Memory B cell (primary cell): ENCODE results near the gene TNKS1BP1.
"Not testable (repeated sequence)": the region's sequence is repeated elsewhere in the genome, so short reads cannot be mapped to it uniquely, and the experiment has no call there.

Source experiments
- ATAC-seq: fragments of 150-1000 bp; cut with Tn5 transposase; 2 replicates; pipeline ENCODE4 v1.10.0; 2021; ENCODE audit warnings: low read depth, mild to moderate bottlenecking, moderate library complexity
- DNase-seq, 2 donors: peaks; one replicate each; pipeline ENCODE4 v3.0.0; 2022; ENCODE audit warnings: low spot score in 2 of 2
- H3K27ac Mint-ChIP-seq: one replicate; pipeline ENCODE4 v1.8.0; 2022; ENCODE audit warnings: mild to moderate bottlenecking, moderate library complexity, mixed read lengths
- H3K27me3 Mint-ChIP-seq: one replicate; pipeline ENCODE4 v1.8.0; 2022; ENCODE audit warnings: mixed read lengths
- H3K36me3 Mint-ChIP-seq: one replicate; pipeline ENCODE4 v1.8.0; 2022; ENCODE audit warnings: mild to moderate bottlenecking, mixed read lengths
- H3K4me1 Mint-ChIP-seq: one replicate; pipeline ENCODE4 v1.8.0; 2022; ENCODE audit warnings: mixed read lengths
- H3K4me3 Mint-ChIP-seq: one replicate; pipeline ENCODE4 v1.8.0; 2022; ENCODE audit warnings: mild to moderate bottlenecking, moderate library complexity, mixed read lengths
- H3K9me3 Mint-ChIP-seq: one replicate; pipeline ENCODE4 v1.8.0; 2022; ENCODE audit warnings: mixed read lengths

TNKS1BP1 gene

DNA sequence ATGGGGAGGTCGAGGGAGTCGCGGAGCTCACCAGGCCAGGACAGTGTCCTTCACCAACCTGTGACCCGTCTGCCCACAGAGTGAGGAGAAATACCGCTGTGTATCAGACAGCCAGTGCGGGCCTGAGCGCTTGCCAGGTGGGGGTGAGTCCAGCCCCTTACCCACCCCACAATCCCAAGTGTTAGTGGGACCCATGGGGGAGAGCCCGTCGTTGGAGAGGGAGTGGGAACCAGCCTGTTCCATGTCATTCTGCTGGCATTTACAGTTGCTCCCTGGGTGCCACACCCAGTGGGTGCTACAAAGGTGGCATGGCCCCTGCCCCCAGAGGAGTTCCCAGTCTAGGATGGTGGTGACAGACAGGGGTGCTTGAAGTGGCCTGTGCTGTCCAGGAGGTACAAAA is 22.6 kb upstream of the TNKS1BP1 start:
- H3K36me3 Mint-ChIP-seq = peaks cover 3% of the 10 kb centered on the region
- H3K4me1 Mint-ChIP-seq = peaks cover 5% of the 10 kb centered on the region

DNA sequence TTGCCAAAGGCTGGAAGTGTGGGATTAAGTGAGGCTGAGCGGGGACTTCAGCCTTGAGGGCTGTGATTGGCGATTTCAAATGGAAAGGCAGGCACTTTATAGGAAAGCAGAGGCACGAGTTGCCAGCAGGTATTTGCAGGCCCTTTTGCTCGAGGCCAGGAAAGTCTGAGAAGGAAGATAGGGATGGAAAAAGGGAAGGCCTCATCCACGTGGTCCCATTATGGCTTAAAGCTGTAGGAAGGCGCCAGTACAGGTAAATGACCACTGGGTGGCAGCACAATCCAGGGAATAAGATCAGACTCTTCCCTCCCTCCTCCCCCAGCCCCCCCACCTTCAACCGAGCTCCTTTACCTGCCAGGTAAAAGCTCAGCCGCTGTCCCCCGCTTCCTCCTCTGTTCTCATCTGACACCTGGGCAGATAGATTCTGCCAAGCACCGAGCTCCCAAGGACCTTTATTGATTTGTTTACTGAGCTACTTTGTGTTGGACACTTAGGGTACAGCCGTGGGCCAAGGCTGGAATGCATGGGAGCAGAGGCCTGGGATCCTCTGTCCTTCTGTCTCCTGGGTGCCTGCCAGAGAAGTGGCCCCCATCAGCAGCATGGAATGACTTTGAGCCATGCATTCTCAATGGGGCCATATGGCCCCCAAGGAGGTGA is 20.9 kb upstream of the TNKS1BP1 start:
- peak; percentile 82 for ATAC-seq

More for the DNA sequence above, 22.6 kb upstream of the TNKS1BP1 start:
- H3K27me3 Mint-ChIP-seq = peaks cover 8% of the 10 kb centered on the region
- no peak overlapping the region for H3K27ac Mint-ChIP-seq
- DNase-seq = no peak
- H3K9me3 Mint-ChIP-seq = peaks cover 5% of the 10 kb centered on the region
- H3K4me3 Mint-ChIP-seq = no peak overlapping the region
- no peak for ATAC-seq

DNA sequence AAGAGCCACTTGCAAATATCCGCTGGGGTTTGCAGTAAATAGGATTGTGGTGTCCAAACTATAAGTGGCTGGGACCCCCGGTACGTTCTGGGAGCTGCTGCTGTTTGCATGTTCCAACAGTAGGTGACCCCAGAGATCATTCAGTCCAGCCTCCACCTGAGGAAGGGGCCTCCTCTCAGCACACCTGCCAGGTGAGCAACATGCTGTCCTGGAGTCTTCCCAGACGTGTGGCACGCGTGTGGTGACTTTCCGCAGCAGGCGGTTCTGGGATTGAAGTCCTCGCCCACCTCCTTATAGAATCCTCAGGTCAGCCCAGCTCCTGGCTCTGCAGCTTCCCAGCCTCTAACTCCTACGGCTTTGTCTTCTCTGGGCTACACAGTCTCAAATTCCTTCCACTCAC is 20.1 kb upstream of the TNKS1BP1 start:
- Mint-ChIP-seq H3K4me3 (no peak overlapping the region), H3K4me1 (peaks cover 3% of the 10 kb centered on the region), H3K36me3 (no peaks in the 10 kb centered on the region), H3K27me3 (peaks cover 8% of the 10 kb centered on the region), H3K27ac (no peak overlapping the region), H3K9me3 (no peaks in the 10 kb centered on the region)
- DNase-seq (no peak), ATAC-seq (no peak)

More for the DNA sequence above, 20.9 kb upstream of the TNKS1BP1 start:
- H3K4me3 Mint-ChIP-seq = no peak overlapping the region
- H3K36me3 Mint-ChIP-seq = no peaks in the 10 kb centered on the region
- peaks cover 5% of the 10 kb centered on the region for H3K4me1 Mint-ChIP-seq
- H3K27me3 Mint-ChIP-seq = peaks cover 7% of the 10 kb centered on the region
- H3K27ac Mint-ChIP-seq = no peak overlapping the region
- no peaks in the 10 kb centered on the region for H3K9me3 Mint-ChIP-seq
- DNase-seq = peak; percentile 54 to 59

DNA sequence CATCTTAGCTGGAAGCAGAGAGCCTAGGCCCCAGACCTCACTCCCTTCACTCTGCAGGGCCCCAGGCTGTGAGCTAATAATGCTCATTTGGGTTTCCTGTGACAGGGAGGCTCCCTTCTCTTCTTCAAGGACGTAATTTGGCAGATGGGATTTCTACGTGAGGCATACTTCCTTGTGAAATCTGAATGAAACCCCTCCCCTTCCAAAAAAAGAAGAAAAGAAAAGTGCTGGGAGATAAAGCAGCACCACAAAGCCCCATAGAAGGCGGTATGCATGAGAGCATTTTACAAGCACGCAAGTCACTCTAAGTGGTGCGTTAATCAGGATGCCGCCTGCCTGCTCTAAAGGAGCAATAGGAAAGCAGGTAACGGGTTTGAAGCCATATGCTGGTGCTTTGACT is 19.1 kb upstream of the TNKS1BP1 start:
- no peaks in the 10 kb centered on the region for H3K9me3 Mint-ChIP-seq
- H3K4me1 Mint-ChIP-seq = peaks cover 3% of the 10 kb centered on the region
- no peak overlapping the region for H3K4me3 Mint-ChIP-seq
- no peaks in the 10 kb centered on the region for H3K36me3 Mint-ChIP-seq
- ATAC-seq (no peak), DNase-seq (no peak)
- H3K27me3 Mint-ChIP-seq = peaks cover 8% of the 10 kb centered on the region
- no peak overlapping the region for H3K27ac Mint-ChIP-seq

DNA sequence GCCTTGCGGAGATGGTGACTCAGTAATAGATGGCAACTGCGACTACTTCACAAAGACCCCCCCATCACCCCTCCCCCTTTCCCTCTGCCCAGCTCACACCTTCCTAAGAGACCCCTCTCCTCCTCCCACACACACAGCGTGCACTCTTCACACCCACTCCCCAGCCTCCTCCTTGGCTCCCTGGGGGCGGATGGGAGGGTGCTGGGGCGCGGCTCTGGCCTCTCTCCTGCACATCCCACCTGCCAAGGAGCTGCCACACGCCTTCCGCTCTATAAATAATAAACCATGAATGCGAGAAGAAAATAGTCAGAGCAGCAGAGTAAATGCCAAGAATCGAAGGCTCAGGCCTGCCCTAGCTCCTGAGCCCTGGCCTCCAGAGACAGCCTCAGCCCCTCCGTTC is 17.9 kb upstream of the TNKS1BP1 start:
- H3K9me3 Mint-ChIP-seq = no peaks in the 10 kb centered on the region

DNA sequence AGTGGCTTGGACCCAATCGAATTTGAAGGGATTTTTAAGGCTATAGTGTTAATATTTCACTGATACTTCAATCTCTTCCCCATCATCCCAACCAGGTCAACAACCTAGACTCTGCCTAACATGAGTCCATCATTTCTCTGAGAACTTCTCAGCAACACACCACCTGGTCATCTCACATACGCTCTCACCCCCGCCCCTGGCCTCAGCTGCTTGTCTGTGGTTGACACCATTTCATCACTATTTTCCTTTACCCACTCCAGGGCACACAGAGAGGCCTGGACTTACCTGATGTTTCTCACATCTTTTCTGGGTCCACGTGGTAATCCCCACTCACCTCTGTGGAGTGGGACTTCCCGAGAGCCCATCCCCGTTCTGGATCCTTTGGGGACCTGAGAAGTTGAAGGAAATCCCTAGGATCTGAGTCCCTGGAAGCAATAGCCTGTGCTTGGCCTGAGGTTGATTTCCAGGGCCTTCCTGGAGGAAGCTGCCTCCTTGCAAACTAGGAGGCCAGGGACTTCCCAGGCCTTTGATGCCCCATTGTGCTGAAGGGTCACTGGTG is 16.6 kb upstream of the TNKS1BP1 start:
- Mint-ChIP-seq H3K4me3 (no peak overlapping the region), H3K27me3 (peaks cover 3% of the 10 kb centered on the region), H3K9me3 (no peaks in the 10 kb centered on the region), H3K27ac (no peak overlapping the region), H3K36me3 (no peaks in the 10 kb centered on the region), H3K4me1 (peaks cover 3% of the 10 kb centered on the region)
- ATAC-seq = no peak
- DNase-seq = no peak

More for the DNA sequence above, 17.9 kb upstream of the TNKS1BP1 start:
- Mint-ChIP-seq H3K27ac (no peak overlapping the region), H3K27me3 (peaks cover 8% of the 10 kb centered on the region), H3K36me3 (no peaks in the 10 kb centered on the region), H3K4me3 (no peak overlapping the region), H3K4me1 (peaks cover 3% of the 10 kb centered on the region)
- no peak for ATAC-seq
- DNase-seq = no peak

DNA sequence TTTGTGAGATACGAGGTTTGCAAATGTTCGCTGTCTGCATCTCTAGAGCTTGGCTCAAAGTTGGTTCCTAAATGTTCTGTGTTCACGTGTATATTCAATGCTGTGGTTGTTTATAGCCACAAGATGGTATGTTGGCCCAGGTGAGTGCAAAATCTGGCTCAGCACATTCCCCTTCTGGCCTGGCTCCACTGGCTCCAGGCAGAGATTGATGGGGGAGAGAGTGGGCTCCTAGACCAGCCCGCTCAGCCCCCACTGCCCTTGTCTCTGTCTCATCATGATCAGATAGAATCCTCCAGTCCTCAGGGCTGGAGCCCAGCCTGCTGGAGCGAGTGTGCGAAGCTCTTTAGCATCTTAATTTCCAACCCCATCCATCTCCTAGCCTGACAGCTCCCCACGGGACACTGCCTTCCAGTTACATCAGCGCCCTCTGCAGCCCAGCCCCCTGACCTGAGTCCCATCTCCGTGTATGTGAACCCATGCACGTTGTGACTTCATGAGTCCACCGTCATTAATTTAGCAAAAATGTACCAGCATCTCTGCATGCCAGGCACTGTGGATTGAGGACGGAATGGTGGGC is 15.4 kb upstream of the TNKS1BP1 start:
- no peaks in the 10 kb centered on the region for H3K36me3 Mint-ChIP-seq

DNA sequence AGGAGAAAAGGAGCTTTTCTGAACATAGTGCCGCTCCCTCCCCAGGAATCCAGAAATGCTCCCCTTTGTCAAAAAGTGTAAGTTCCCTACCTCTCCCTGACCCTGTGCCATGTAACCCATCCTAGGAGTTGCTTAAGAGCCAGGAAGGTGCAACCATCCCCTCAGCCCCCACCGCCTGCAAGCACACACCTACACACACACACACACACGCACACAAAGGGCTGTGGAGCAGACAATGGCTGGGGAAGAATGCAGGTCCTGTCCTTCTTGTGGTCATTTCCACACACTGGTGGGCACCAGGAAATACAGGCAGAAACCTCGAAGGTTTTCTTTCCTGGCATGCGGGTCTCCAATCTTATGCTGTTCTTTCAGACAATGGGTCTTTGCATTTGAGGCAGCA is 14.6 kb upstream of the TNKS1BP1 start:
- H3K27me3 Mint-ChIP-seq = peaks cover 3% of the 10 kb centered on the region

More for the DNA sequence above, 15.4 kb upstream of the TNKS1BP1 start:
- Mint-ChIP-seq H3K4me3 (no peak overlapping the region), H3K27ac (no peak overlapping the region), H3K27me3 (peaks cover 3% of the 10 kb centered on the region), H3K9me3 (no peaks in the 10 kb centered on the region), H3K4me1 (peaks cover 4% of the 10 kb centered on the region)
- DNase-seq (no peak), ATAC-seq (no peak)

DNA sequence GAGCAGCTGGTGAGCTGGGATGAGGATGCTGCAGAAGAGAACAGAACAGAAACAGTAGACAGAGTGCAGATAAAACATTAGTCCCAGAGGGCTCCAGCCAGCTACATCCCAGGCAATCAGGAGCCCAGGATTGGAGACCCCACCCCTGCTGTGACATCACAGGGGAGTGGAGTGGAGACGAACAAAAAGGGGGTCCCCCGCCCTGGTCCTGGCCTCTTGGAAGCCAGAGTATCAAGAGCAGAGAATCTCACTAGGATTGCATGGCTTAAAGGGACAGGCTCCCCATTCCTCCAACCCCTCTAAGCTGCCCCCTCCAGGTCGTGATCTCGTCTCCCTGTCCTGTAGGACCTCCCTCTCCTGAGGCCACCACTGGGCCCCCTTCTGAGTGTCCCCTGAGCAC is 13.4 kb upstream of the TNKS1BP1 start, which contains the start of gene P2RX3:
Gene P2RX3, plus strand, starts transcription at position 211 of the 400 bp plus-strand sequence. CDS start 199 bp downstream, outside the sequence.
- H3K9me3 Mint-ChIP-seq = no peaks in the 10 kb centered on the region
- no peak within 1 kb of the TSS for H3K27ac Mint-ChIP-seq
- H3K4me3 Mint-ChIP-seq = no peak within 1 kb of the TSS
- DNase-seq (no peak), ATAC-seq (no peak)
- peaks cover 6% of the 10 kb centered on the region for H3K36me3 Mint-ChIP-seq
- H3K4me1 Mint-ChIP-seq = peaks cover 19% of the 10 kb centered on the region
- peaks cover 3% of the 10 kb centered on the region for H3K27me3 Mint-ChIP-seq

More for the DNA sequence above, 14.6 kb upstream of the TNKS1BP1 start:
- no peak for DNase-seq
- peaks cover 11% of the 10 kb centered on the region for H3K4me1 Mint-ChIP-seq
- no peak overlapping the region for H3K27ac Mint-ChIP-seq
- H3K4me3 Mint-ChIP-seq = no peak overlapping the region
- no peaks in the 10 kb centered on the region for H3K9me3 Mint-ChIP-seq
- no peak for ATAC-seq
- no peaks in the 10 kb centered on the region for H3K36me3 Mint-ChIP-seq

DNA sequence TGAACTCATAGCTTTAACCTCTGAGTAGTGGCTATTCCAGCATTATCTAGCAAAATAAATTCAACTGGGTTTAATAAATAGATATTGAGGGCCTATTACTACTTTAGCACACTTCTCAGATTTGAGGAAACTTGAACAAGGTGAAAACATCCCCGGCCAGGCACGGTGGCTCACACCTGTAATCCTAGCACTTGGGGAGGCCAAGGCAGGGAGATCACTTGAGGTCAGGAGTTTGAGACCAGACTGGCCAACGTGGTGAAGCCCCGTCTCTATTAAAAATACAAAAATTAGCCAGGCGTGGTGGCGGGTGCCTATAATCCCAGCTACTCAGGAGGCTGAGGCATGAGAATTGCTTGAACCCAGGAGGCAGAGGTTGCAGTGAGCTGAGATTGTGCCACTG is 12.1 kb upstream of the TNKS1BP1 start:
- Mint-ChIP-seq H3K27ac (peak overlapping the region; percentile 94), H3K4me3 (peak overlapping the region; percentile 84), H3K36me3 (peaks cover 13% of the 10 kb centered on the region), H3K4me1 (peaks cover 20% of the 10 kb centered on the region)
- H3K27me3 Mint-ChIP-seq, H3K9me3 Mint-ChIP-seq, ATAC-seq, DNase-seq: not testable (repeated sequence)

DNA sequence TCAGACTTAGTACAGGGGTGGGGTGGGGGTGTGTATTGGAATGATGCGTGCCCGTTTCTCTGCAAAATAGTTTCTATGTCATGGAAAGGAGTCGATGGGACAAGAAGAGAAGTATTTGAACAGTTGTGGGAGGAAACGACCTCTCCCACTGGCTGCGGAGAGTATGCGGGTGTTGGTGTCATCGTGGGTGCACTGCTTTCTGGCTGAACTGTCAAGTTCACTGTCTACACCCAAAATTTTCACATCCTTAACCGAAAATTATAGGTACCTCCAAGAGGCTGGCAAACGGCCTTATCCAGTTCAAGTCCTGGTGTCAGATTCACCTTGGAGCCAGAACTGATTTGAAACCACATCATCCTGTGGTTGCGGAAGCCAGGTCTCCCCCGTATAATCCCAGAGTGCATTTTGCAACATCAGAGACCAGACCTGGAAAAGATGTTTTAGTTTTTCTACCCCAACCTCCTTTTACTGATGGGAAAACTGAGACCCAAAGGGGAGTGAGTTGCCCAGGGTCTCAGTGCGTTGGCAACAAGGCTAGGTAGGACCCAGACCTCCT is 11.4 kb upstream of the TNKS1BP1 start:
- Mint-ChIP-seq H3K27me3 (peaks cover 1% of the 10 kb centered on the region), H3K27ac (peak overlapping the region; percentile 94), H3K36me3 (peaks cover 17% of the 10 kb centered on the region), H3K4me3 (peak overlapping the region; percentile 84), H3K9me3 (no peaks in the 10 kb centered on the region), H3K4me1 (peaks cover 20% of the 10 kb centered on the region)
- ATAC-seq = peak; percentile 2
- DNase-seq = no peak

DNA sequence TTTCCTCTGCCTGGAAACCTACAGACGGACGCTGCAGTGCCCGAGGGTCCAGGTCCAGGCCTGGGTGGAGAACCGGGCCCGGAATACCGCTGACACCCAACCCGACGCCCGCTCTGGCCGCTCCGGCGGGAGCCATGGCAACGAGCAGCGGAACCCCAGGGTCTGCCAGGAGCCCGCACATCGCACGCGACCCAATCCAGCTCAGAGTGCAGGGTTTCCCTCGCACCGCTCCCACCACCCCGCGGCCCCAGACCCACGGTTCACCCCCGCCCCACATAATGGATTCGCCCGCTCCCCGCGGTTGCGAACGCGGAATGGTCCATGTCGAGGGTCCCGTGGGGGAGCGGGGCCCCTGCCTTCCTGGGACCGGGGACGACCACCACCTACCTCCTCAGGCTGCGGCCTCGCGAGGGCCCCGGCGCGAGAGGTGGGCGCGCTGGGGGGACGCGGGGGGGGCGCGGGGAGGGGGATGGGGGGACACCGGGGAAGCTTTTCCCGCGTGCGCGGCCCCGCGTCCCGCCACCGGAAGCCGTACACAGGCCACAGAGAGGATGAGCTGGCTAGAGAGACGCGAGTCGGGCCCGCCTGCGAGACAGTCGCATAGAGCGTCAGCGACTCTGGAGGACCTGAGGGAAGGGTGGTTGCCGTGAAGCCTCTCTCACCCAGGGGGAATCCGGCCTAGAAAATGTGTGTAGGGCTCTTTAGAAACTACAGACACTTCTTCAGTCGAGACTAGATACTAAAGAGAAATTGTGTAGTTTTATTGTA is 10.8 kb upstream of the TNKS1BP1 start, which contains the start of gene SSRP1:
Gene SSRP1, minus strand, starts transcription at position 550 of the 768 bp plus-strand sequence. CDS start 771 bp downstream, outside the sequence.
- Mint-ChIP-seq H3K27me3 (no peaks in the 10 kb centered on the region), H3K36me3 (peaks cover 19% of the 10 kb centered on the region), H3K4me3 (peak within 1 kb of the TSS; percentile 84)

DNA sequence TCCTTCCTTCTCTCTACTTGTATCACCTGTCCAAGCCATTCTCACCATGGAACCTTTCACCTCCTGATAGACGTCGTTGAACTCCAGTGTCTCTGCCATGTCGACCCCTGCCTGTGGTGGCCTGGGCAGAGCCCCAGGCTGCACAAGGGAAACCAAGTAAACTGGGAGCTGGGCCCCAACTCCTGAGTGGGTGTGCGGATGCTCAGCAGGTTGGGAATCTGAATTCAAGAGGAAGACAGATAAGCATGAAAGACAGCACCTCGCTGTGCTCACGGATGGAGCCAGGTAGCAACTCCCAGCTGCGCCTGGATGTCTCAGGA is 10.2 kb upstream of the TNKS1BP1 start:
- DNase-seq (no peak), ATAC-seq (no peak)
- peak overlapping the region; percentile 94 for H3K27ac Mint-ChIP-seq
- H3K4me3 Mint-ChIP-seq = peak overlapping the region; percentile 84
- H3K4me1 Mint-ChIP-seq = peaks cover 23% of the 10 kb centered on the region
- no peaks in the 10 kb centered on the region for H3K27me3 Mint-ChIP-seq
- H3K9me3 Mint-ChIP-seq = no peaks in the 10 kb centered on the region
- peaks cover 24% of the 10 kb centered on the region for H3K36me3 Mint-ChIP-seq

More for the DNA sequence above, 10.8 kb upstream of the TNKS1BP1 start, which contains the start of gene SSRP1:
- peak within 1 kb of the TSS; percentile 94 for H3K27ac Mint-ChIP-seq
- H3K9me3 Mint-ChIP-seq = no peaks in the 10 kb centered on the region
- H3K4me1 Mint-ChIP-seq = peaks cover 20% of the 10 kb centered on the region
- peak; percentile 72 to 79 for DNase-seq
- ATAC-seq = peak; percentile 99
